GM23248 (cell line): ENCODE measurements around the gene OPCML.

Source experiments
- EZH2 ChIP-seq: fragments of 200-600 bp; sonication (generic); IDR thresholded peaks from 2 replicates; pipeline ENCODE4 v1.6.1; 2018; ENCODE audit warnings: antibody characterized with exemption, mild to moderate bottlenecking; ENCODE audit not compliant: insufficient read depth, poor library complexity, severe bottlenecking
- EZH2phosphoT487 ChIP-seq: fragments of 200-600 bp; sonication (generic); IDR thresholded peaks from 2 replicates; pipeline ENCODE4 v1.6.1; 2018; ENCODE audit warnings: antibody characterized with exemption, moderate library complexity, mild to moderate bottlenecking, low read depth; ENCODE audit not compliant: insufficient read depth

GRCh38 chr11:132788816-132789325 is 743.4 kb downstream of the OPCML start:
- TF ChIP-seq EZH2phosphoT487 (no peak), EZH2 (no peak)
